Astrocyte of the spinal cord (primary cell): ENCODE results near the gene ATRNL1.

Experiments used
- DNase-seq: peaks from one replicate; pipeline ENCODE4 v3.0.0; 2011; ENCODE audit warnings: low read depth, low spot score
- H3K4me3 ChIP-seq: 2 replicates; pipeline ENCODE4 v1.5.1; 2011; ENCODE audit warnings: low read depth, mild to moderate bottlenecking, low read length, moderate library complexity
- CTCF ChIP-seq: IDR thresholded peaks from 2 replicates; pipeline ENCODE4 v1.5.1; 2012; ENCODE audit warnings: low read depth, mild to moderate bottlenecking, low read length, inconsistent platforms
- in situ Hi-C: cut with HindIII; loops from 2 replicates; pipeline ENCODE4 v1.10.0; 2017; ENCODE audit warnings: low sequenced_read_pairs

The ATRNL1 gene

GRCh38 chr10:115118346-115118745 lies 25.2 kb downstream of the ATRNL1 start:
- in situ Hi-C loops = no loop called here
- no peak for DNase-seq
- TF ChIP-seq CTCF = no peak
- no peak overlapping the region for H3K4me3 ChIP-seq

- DNase-seq = no peak
- no peak overlapping the region for H3K4me3 ChIP-seq
- in situ Hi-C loops = no loop called here
- no peak for TF ChIP-seq CTCF
Observed at GRCh38 chr10:115125505-115125904, 32.3 kb downstream of the ATRNL1 start.

GRCh38 chr10:115129752-115130151 lies 36.6 kb downstream of the ATRNL1 start:
- TF ChIP-seq CTCF = no peak
- H3K4me3 ChIP-seq = no peak overlapping the region
- in situ Hi-C loops = no loop called here
- peak; percentile 51 for DNase-seq

GRCh38 chr10:115136616-115137015 lies 43.5 kb downstream of the ATRNL1 start:
- TF ChIP-seq CTCF = no peak
- in situ Hi-C loops = no loop called here
- no peak overlapping the region for H3K4me3 ChIP-seq
- DNase-seq = no peak

- in situ Hi-C loops = no loop called here
- no peak overlapping the region for H3K4me3 ChIP-seq
- DNase-seq = peak; percentile 34
- peak; percentile 53 for TF ChIP-seq CTCF
Observed at GRCh38 chr10:115141254-115141653, 48.1 kb downstream of the ATRNL1 start.

- H3K4me3 ChIP-seq = no peak overlapping the region
- no peak for TF ChIP-seq CTCF
- in situ Hi-C loops = no loop called here
- DNase-seq = no peak
Observed at GRCh38 chr10:115157357-115157756, 64.2 kb downstream of the ATRNL1 start.

- no peak for TF ChIP-seq CTCF
- in situ Hi-C loops = no loop called here
- DNase-seq = no peak
- H3K4me3 ChIP-seq = no peak overlapping the region
Observed at GRCh38 chr10:115163129-115163528, 70.0 kb downstream of the ATRNL1 start.
